HepG2 (cell line): ENCODE measurements around the gene HNRNPR. TPM values are rescaled to one million over a fixed set of nuclear protein-coding genes. Genes with fewer than 3 reads are reported as not detected.
A peak's percentile ranks its signal among the peaks of the same experiment; 100 is the strongest.

Experiments used
- DR1 ChIP-seq: sonication (generic); formaldehyde crosslinking; IDR thresholded peaks from 2 replicates; pipeline ENCODE4 v1.8.0; 2021; ENCODE audit warnings: mild to moderate bottlenecking, missing genetic modification reagents, inconsistent platforms
- FOXO1 ChIP-seq: sonication (generic); formaldehyde crosslinking; IDR thresholded peaks from 2 replicates; pipeline ENCODE4 v1.4.0; 2020; ENCODE audit warnings: missing genetic modification reagents
- HNRNPK ChIP-seq: fragments of 200-400 bp; formaldehyde crosslinking; IDR thresholded peaks from 2 replicates; pipeline ENCODE4 v1.6.1; 2018; ENCODE audit warnings: low read length, low read depth, moderate library complexity, mild to moderate bottlenecking; ENCODE audit not compliant: poor library complexity, severe bottlenecking
- JARID2 ChIP-seq: sonication (generic); formaldehyde crosslinking; IDR thresholded peaks from 2 replicates; pipeline ENCODE4 v1.8.1; 2023; ENCODE audit warnings: missing genetic modification reagents, inconsistent platforms; ENCODE audit not compliant: insufficient replicate concordance
- JDP2 ChIP-seq: sonication (generic); formaldehyde crosslinking; IDR thresholded peaks from 2 replicates; pipeline ENCODE4 v1.8.1; 2022; ENCODE audit warnings: missing genetic modification reagents, borderline replicate concordance
- JUN ChIP-seq: sonication (generic); formaldehyde crosslinking; IDR thresholded peaks from 2 replicates; pipeline ENCODE4 v1.4.0; 2020; ENCODE audit warnings: mild to moderate bottlenecking, missing genetic modification reagents
- KDM3A ChIP-seq: IDR thresholded peaks from 2 replicates; pipeline ENCODE4 v1.6.1; 2018; ENCODE audit warnings: low read depth, missing compliant biosample characterization
- LRRFIP1 ChIP-seq: sonication (generic); formaldehyde crosslinking; conservative IDR thresholded peaks from 2 replicates; pipeline ENCODE4 v1.4.0; 2020; ENCODE audit warnings: missing genetic modification reagents
- MBD4 ChIP-seq: IDR thresholded peaks from 2 replicates; pipeline ENCODE4 v1.6.1; 2012; ENCODE audit warnings: low read length, inconsistent platforms, borderline replicate concordance
- MIER2 ChIP-seq: IDR thresholded peaks from 2 replicates; pipeline ENCODE4 v1.6.1; 2016; ENCODE audit warnings: missing biosample characterization, missing genetic modification reagents
- POGK ChIP-seq: sonication (generic); formaldehyde crosslinking; conservative IDR thresholded peaks from 2 replicates; pipeline ENCODE4 v1.8.0; 2022; ENCODE audit warnings: mild to moderate bottlenecking, moderate library complexity, missing genetic modification reagents
- TCF7 ChIP-seq: sonication (generic); IDR thresholded peaks from 2 replicates; pipeline ENCODE4 v1.6.1; 2016; ENCODE audit warnings: antibody characterized with exemption, low read depth
- ZBTB20 ChIP-seq: sonication (generic); formaldehyde crosslinking; IDR thresholded peaks from 2 replicates; pipeline ENCODE4 v1.8.1; 2023; ENCODE audit warnings: missing genetic modification reagents, low read depth, mild to moderate bottlenecking, borderline replicate concordance
- ZGPAT ChIP-seq: IDR thresholded peaks from 2 replicates; pipeline ENCODE4 v1.6.1; 2016; ENCODE audit warnings: mild to moderate bottlenecking
- ZNF317 ChIP-seq: sonication (generic); formaldehyde crosslinking; IDR thresholded peaks from 2 replicates; pipeline ENCODE4 v1.5.0; 2020; ENCODE audit warnings: mild to moderate bottlenecking, missing genetic modification reagents
- ZNF569 ChIP-seq: sonication (generic); formaldehyde crosslinking; IDR thresholded peaks from 2 replicates; pipeline ENCODE4 v1.5.0; 2020; ENCODE audit warnings: mild to moderate bottlenecking, missing genetic modification reagents, moderate library complexity, borderline replicate concordance
- ZNF609 ChIP-seq: sonication (generic); formaldehyde crosslinking; IDR thresholded peaks from 2 replicates; pipeline ENCODE4 v1.4.0; 2020; ENCODE audit warnings: mild to moderate bottlenecking, missing genetic modification reagents, borderline replicate concordance
- ZNF713 ChIP-seq: sonication (generic); formaldehyde crosslinking; IDR thresholded peaks from 2 replicates; pipeline ENCODE4 v1.4.0; 2020; ENCODE audit warnings: mild to moderate bottlenecking, missing genetic modification reagents
- polyA plus RNA-seq, 8 experiments: library from polyadenylated mRNA; depleted of rRNA in 3 of 8; stranded (reverse) in 7 of 8; unstranded in 1 of 8; fragments of >200 nt; fragmentation: Illumina TruSeq in 4 of 8; extraction: Trizol in 4 of 8; gene quantifications; 2 replicates each; pipeline versions ENCODE4 v1.2.1 to v1.2.3, GENCODE V29; 2011 to 2016; ENCODE audit warnings: low read depth in 4 of 8, missing spikeins in 1 of 8, mixed read lengths in 1 of 8; ENCODE audit not compliant: insufficient read depth in 1 of 8
- total RNA-seq, 5 experiments: library from RNA; depleted of rRNA; stranded (reverse); fragments of >200 nt; fragmentation: Illumina TruSeq; extraction: Trizol; gene quantifications; 2 replicates each; pipeline ENCODE4 v1.2.3, GENCODE V29; 2016; ENCODE audit warnings: low read depth in 1 of 5

The HNRNPR gene
- total and polyA plus RNA-seq, 2 of the 13 experiments (the other 11 are each of a cell fraction or from before 2014, with no cell fraction given), result 133 to 216 TPM

GRCh38 chr1:23368562-23369334, 24.7 kb upstream of the HNRNPR start (continued):
- no peak for TF ChIP-seq MBD4
- TF ChIP-seq POGK (CRISPR knock-in tag), result no peak; the same call in 1 of the 2 replicates
- TF ChIP-seq DR1 (CRISPR knock-in tag), result no peak
- TF ChIP-seq TCF7, result no peak
- TF ChIP-seq LRRFIP1 (CRISPR knock-in tag), result no peak
- peak; percentile 27; the same call in 1 of the 2 replicates for TF ChIP-seq JUN (CRISPR knock-in tag)
- TF ChIP-seq HNRNPK, result peak; percentile 39
- peak; percentile 81; the same call in 1 of the 2 replicates for TF ChIP-seq ZNF317
- TF ChIP-seq FOXO1 (CRISPR knock-in tag), result no peak
- TF ChIP-seq KDM3A (CRISPR knock-in tag), result peak; percentile 37; the same call in 1 of the 2 replicates
- no peak; the same call in 1 of the 2 replicates for TF ChIP-seq MIER2
- no peak for TF ChIP-seq JDP2 (CRISPR knock-in tag)
- no peak for TF ChIP-seq JARID2 (CRISPR knock-in tag)
- TF ChIP-seq ZNF713 (CRISPR knock-in tag), result 0 out of 2 replicates have a peak, but pooled peaks have one; percentile 80
- TF ChIP-seq ZBTB20 (CRISPR knock-in tag), result 0 out of 2 replicates have a peak, but pooled peaks have one; percentile 34
- TF ChIP-seq ZNF569 (CRISPR knock-in tag), result 0 out of 2 replicates have a peak, but pooled peaks have one; percentile 37
- peak; percentile 75 for TF ChIP-seq ZGPAT (CRISPR knock-in tag)
- TF ChIP-seq ZNF609 (CRISPR knock-in tag), result 0 out of 2 replicates have a peak, but pooled peaks have one; percentile 58
